DMS153 (cell line): ENCODE data around the gene ST6GALNAC3.
"Not testable (repeated sequence)": the region's sequence is repeated elsewhere in the genome, so short reads cannot be mapped to it uniquely, and the experiment has no call there.

Source experiments
- DNase-seq: peaks from one replicate; lab custom pipeline; 2025; lab: John Stamatoyannopoulos, UW

The ST6GALNAC3 gene

GRCh38 chr1:76639181-76639580 lies 564.6 kb downstream of the ST6GALNAC3 start:
- no peak for DNase-seq

- DNase-seq, result no peak
Measured at GRCh38 chr1:76640092-76640491, 565.5 kb downstream of the ST6GALNAC3 start.

DNA sequence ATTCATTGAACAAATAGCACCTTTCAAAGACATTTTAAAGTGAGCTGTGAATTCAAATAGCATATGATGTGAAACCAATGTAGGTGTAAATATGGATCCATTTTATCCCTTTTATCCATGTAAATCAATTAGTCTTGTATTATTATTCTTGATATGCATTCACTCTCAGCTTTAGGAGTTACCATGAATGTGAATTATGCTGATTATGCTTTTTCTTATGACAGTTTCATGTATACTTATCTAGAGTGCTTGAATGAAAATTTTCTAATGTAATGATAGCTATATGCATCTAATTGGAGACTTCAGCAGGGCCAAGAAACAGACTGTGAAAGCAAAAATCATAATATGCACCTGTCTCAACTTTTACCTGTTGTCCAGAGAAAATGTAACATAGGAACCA lies 566.2 kb downstream of the ST6GALNAC3 start:
- no peak for DNase-seq

DNA sequence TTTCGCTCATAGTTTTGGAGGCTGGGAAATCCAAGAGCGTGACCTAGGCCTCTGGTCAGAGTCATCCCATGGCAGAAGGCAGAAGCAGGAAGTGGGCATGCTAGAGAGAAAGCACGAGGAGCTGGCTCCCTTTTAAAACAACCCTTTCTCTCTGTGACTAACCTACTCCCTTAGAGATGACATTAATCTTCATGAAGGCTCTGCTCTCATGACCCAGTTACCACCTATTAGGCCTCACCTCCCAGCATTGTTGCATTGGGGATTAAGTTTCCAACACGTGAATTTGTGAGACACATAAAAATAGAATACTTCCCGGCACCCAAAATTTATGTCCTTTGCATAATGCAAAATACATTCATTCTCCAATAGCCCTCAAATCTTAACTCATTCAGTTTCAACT lies 569.6 kb downstream of the ST6GALNAC3 start:
- no peak for DNase-seq

DNA sequence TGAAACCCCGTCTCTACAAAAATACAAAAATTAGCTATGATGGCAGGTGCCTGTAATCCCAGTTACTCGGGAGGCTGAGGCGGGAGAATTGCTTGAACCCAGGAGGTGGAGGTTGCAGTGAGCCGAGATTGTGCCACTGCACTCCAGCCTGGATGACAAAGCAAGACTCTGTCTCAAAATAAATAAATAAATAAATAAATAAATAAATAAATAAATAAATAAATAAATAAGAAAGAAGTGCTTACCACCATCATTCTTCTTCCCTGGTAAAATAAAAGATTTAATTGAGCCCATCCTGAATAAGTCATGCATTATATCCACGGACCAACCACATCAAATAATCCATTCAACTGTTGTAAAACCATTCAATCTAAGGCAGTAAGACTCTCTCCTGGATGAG lies 578.3 kb downstream of the ST6GALNAC3 start:
- not testable (repeated sequence) for DNase-seq

- no peak for DNase-seq
Measured at GRCh38 chr1:76657623-76658022, 583.1 kb downstream of the ST6GALNAC3 start.

GRCh38 chr1:76659171-76659940 lies 584.8 kb downstream of the ST6GALNAC3 start:
- no peak for DNase-seq

DNA sequence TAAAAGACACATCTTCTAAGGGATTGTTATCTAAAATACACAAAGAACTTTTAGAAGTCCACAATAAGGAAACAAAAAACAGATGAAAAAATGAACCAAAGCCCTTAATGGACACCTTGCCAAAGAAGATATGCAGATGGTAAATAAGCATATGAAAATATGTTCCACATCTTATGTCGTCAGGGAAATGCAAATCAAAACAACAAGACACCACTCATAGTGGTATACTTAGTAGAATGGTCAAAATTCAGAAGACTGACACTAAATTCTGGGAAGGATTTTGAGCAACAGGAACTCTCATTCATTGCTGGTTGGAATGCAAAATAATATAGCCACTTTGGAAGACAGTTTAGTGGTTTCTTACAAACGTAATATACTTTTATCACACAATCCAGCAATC lies 587.0 kb downstream of the ST6GALNAC3 start:
- no peak for DNase-seq

- DNase-seq, result no peak
Measured at GRCh38 chr1:76666499-76666898, 592.0 kb downstream of the ST6GALNAC3 start.

DNA sequence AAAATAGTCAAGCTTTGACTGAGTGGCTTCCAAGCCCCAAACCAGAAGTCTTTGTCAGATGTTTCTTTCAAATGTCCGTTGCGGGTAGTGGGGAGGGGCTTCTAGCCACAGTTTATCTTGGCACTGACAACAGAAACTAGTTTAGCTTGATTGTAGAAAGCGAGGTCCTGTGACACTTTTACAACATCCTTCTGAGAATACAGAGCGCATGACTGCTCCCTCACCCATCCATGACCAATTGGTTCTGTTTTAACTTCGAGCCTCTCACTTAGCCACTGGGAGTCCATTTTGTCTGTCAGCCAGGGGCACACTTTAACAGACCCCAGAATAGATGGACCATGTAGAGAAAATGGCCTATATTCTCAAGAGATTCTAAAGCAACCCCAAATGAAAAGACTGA lies 593.5 kb downstream of the ST6GALNAC3 start:
- no peak for DNase-seq

DNA sequence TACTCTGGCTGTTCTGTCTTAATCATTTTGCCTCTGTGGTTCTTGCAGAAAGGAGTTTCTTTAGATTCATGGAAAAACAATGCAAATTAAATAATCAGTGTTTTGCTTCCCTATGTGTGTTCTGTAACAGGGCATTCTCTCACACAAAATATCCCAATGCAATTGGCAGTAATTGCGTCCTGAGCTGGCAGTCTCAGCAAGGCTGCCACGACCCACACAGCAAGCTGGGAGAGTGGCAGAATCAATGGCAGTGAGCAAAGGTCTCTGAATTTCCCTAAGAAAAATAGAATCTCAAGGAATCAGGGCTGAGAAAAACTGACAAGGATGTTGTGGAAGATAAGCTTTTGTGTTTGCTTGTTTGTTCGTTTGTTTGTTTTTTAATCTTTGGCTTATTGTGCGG lies 594.6 kb downstream of the ST6GALNAC3 start:
- no peak for DNase-seq

DNA sequence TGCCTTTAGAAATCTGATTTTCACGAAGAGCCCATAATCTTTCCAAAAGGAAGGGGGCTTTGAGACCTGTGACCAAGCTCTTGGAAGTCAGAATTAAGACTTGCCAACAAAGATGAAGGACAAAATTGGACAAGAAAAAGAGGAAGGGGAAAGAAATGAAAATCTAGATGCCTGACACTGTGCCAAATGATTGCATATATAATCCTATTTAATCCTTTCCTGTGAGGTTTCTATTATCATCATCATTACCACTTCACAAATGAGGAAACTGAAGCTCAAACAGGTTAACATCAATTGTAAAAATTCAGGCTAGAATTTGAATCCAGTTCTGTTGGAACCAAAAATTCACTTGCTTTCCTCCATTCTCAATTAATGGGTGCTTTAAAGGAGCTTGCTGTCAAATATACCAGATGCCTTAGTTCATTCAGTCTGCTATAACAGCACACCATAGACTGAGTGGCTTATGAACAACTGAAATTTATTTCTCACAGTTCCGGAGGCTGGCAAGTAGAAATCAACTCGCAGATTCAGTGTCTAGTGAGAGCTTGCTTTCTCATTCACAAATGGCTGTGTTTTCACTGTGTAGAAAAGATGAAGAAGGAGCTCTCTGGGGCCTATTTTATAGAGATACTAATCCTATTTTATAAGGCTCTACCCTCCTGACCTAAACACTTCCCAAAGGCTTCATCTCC lies 595.2 kb downstream of the ST6GALNAC3 start:
- DNase-seq, result no peak

DNA sequence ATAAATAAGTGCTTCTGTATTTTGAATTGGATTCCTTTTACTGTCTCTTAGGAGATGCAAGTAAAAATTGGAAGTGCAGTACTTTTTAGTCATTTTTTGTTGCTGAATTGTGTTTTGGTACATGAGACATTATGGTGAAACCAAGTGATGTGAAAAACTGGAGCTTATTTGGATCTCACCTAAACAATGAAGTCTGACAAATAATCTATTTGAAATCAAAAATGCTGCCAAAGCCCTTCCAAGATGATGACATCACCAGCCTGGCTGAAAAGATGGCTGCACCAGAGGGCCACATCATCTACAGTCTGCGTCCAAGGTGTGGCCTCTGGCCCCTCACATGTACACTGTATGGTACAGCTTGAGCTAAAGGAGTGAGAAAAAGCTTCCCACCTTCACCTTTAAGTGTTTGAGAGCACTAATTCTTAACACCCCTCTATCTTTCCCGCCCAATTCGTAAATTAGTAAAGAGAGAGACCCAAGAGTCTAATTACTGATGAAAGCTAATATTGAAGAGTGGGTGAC lies 600.2 kb downstream of the ST6GALNAC3 start:
- no peak for DNase-seq

GRCh38 chr1:76677416-76678405 lies 603.2 kb downstream of the ST6GALNAC3 start:
- no peak for DNase-seq

DNA sequence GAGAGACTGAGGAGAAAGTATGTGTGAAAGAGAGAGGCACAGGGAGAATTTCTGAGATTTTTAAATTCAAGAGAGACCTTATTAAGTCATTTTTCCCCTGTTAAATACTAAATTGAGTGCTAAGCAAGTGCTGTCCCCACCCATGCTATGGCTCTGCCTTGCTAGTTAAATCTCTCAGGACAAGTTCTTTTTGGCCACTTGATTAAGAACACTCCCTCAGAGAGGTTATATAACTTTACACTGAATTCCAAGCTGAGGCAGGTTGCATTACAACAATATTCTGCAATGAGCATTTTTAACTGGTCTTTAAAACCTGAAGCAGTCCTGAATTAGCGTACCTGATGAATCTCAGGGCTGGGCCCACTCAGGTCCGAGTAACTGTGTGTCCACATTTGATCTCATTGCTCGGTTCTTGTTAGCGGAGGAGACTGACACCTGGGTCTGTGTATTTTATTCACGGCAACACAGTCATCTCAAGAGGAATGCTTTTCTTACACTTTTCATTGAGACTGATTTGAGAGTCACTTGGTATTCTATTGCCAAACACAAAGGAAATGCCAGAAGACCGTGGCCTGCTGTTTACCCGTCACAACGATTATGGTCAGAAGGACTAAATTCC lies 605.1 kb downstream of the ST6GALNAC3 start:
- DNase-seq, result no peak

DNA sequence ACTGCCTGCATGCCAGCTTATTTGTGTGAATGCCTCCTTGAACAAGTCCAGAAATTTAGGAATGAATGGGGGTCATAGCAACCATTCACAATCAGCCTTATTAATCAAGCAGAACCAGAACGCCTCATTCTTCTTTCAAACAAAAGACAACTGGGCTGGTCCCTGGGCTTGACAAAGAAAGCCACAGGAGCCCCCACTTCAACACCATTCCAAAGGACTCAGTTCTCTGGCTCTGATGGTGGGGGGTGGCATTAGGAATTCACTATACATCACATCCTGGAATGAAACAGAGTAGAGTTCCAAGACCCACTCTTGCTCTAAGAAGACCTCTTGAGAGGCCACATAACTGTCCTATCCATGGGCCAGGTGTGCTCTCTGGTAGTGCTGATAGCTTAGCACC lies 606.1 kb downstream of the ST6GALNAC3 start:
- DNase-seq, result no peak

- DNase-seq, result no peak
Measured at GRCh38 chr1:76682138-76682537, 607.6 kb downstream of the ST6GALNAC3 start.
